Inflammatory macrophage (primary cell): ENCODE measurements around the gene TSPAN32.
A peak's percentile ranks its signal among the peaks of the same experiment; 100 is the strongest.

Experiments used
- DNase-seq, 2 donors: peaks; one replicate each; pipeline ENCODE4 v3.0.0-alpha.2; 2020 to 2022

The TSPAN32 gene

DNA sequence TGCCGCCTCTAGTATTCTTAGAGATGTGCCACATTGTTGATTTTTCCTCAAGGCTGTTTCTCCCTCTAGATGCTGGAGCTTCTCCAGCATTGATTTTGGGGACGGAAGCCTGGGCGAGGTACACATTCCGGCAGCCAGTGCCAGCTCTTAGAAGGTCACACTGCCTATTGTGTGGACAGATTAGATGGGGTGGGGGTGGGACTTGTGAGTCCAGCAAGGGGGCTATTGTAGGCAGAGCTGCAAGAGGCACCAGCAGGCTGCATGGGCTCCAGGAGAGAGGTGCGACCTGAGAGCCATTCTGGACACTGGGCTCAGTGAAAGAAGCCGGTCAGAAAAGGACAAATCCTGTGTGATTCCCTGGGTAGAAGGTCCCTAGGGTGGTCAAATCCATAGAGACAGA lies 12.5 kb upstream of the TSPAN32 start:
- DNase-seq = no peak

- DNase-seq = no peak
These were observed 12.0 kb upstream of the TSPAN32 start for GRCh38 chr11:2289859-2290258.

GRCh38 chr11:2290351-2290841 lies 11.4 kb upstream of the TSPAN32 start:
- no peak for DNase-seq

GRCh38 chr11:2293531-2293971 lies 8.3 kb upstream of the TSPAN32 start:
- no peak for DNase-seq

DNA sequence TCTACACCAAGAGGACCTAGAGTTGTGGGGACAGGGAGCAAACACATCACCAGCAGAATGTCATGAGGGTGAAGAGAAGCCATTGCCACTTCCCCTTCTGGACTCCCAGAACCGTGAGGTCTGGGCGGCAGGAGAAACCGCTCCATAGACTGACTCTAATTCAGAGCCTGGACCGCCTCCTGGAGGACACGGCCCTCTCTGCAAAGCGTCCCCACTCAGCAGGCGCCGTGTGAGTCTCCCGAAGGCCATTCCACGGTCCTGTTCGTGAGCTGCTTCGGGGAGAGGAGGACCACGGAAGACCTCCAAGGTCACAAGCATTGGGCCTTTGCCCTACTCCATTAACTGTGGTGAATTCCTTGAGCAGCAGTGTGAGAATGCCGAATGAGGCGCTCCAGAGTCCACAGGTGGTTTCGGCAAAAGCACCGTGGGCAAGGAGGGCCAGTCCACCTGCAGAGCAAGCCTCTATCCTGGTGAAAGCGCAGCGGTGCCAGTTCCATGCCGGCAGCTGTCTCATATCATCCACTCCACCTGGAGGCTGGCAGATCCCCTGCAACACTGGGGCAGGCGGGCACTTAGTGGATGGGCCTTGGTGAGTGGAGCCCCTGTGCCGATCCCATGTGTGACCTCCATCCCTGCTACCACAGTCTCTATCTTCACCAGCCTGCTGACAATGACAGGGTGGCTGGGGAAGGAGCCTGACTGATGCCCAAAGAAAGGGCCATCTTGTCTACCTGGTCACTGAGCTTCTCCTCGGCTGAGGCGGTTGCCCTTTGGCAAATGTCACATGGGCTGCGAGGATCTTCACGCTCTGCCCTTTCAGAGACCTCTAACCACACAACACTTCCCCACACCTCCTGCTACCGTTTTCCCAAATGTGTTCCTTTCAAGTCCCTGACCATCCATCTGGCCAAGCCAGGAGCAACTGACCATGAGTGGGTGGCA lies 7.6 kb upstream of the TSPAN32 start:
- peak; percentile 70 to 87 for DNase-seq

DNA sequence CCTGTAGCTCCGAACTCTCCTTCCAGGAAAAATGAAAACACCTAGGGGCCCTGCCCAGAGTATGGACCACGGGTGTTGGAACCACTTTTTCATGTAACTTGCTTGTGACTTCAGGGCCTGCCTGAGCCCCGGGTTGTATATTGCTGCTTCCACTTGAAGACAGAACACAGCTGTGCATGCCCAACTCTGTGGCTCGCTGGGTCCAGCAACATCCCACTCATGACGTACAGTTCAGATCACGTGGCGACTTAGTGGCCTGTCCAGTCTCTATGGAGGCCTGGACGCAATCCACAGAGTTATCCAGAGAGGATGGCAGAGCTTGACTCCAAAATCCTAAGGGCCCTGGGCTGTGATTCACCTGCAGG lies 6.9 kb upstream of the TSPAN32 start:
- DNase-seq = no peak

- DNase-seq = no peak
These were observed 5.6 kb upstream of the TSPAN32 start for GRCh38 chr11:2295971-2296912.

GRCh38 chr11:2296913-2297622 lies 4.7 kb upstream of the TSPAN32 start:
- DNase-seq = no peak

GRCh38 chr11:2297623-2298030 lies 4.2 kb upstream of the TSPAN32 start:
- DNase-seq = no peak

GRCh38 chr11:2298131-2298794 lies 3.5 kb upstream of the TSPAN32 start:
- no peak for DNase-seq

GRCh38 chr11:2298795-2299761 lies 2.7 kb upstream of the TSPAN32 start:
- no peak for DNase-seq

- no peak for DNase-seq
These were observed 2.0 kb upstream of the TSPAN32 start for GRCh38 chr11:2299773-2300172.

- peak in 1 of 2 donors; percentile 24 for DNase-seq
These were observed 1.4 kb upstream of the TSPAN32 start for GRCh38 chr11:2300290-2300935.

DNA sequence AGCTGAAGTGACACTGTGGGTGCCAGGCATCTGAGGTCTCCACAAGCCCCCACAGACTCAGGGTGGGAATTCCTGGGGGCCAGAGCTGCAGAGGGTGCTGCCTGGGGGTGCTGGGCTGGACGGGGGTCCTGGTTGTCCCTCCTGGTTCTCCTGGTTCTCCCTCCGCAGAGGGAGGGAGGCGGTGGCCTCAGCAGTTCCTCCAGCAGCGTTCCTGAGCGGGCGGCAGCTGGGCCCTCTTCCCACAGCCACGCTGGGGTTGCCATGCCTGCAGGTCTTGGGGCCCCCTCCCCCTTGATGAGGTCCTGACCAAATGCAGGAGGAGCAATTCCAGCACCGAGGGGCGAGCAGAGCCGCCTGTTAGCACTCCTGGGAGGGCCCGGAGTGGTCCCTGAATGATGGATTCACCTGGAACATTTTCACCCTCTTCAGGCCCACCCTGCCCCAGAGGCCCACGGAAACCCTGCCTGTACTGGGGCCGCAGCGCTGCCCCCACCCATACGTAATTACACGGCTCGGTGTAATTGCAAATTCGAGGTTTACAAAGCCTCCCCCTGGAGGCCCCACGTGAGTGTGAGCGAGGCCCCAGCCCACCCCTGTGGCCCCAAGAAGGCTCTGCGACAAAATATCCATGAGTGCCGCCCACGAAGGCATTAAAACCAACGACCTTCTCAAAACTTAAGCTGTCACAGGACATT lies 730 bp upstream of the TSPAN32 start:
- DNase-seq = peak in 1 of 2 donors; percentile 65

- DNase-seq = peak; percentile 68 to 81
These were observed 588 bp downstream of the TSPAN32 start for GRCh38 chr11:2302306-2302895.

DNA sequence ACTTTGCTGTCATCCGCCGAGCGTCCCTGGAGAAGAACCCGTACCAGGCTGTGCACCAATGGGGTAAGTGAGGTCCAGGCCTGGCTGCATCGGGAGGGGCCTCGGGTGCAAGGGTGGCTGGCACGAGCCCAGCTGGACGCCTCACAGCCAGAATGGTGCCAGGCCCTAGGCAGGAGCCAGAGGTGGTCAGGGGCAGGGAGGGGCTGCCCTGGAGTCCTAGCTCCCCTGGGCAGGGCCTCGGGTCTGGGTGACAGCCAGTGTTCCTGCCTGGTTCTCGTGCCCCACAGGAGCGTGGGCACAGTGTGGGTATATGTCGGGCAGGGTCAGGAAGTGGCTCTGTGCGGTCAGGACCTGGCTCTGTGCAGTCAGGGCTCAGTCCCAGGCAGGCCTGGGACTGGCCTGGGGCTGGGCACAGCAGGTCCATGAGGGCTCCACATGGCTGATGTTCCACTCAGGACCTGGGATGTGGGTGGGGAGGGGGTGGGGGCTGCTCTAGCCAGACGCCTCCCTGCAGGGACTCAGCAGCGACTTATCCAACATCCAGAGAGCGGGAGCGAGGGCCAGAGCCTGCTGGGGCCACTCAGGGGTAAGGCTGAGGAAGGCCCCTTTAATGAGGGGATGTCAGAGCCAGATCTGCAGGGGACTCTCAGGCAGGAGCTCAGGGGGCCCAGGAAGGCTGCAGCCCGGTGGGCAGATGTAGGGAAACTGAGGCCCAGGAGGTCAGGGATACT lies 1.2 kb downstream of the TSPAN32 start:
- DNase-seq = peak; percentile 59 to 76

GRCh38 chr11:2303627-2304505 lies 2.1 kb downstream of the TSPAN32 start:
- DNase-seq = no peak
